SK-N-SH (cell line): ENCODE results near the gene MPDU1. TPM values are rescaled to one million over a fixed set of nuclear protein-coding genes. Genes with fewer than 3 reads are reported as not detected.

Experiments used
- CTCF ChIA-PET: fragments of 300-600, 350-600 bp; formaldehyde crosslinking; extraction: SDS; loops from one replicate; lab custom pipeline; 2021; lab: Yijun Ruan, JAX
- POLR2A ChIA-PET: fragments of 350-600 bp; sonication (Branson Sonifier 250); formaldehyde crosslinking; extraction: SDS; loops from one replicate; lab custom pipeline; 2020; ENCODE audit warnings: antibody characterized with exemption, inconsistent platforms; lab: Yijun Ruan, JAX
- DNase-seq: peaks from one replicate; pipeline ENCODE4 v3.0.0; 2012
- H2AFZ ChIP-seq: fragments of 200-600 bp; sonication (generic); 2 replicates; pipeline ENCODE4 v1.8.1; 2016; ENCODE audit warnings: antibody characterized with exemption, mild to moderate bottlenecking, low read depth
- H3F3A ChIP-seq: fragments of 200-600 bp; sonication (generic); replicated peaks from 2 replicates; pipeline ENCODE3; 2016; ENCODE audit warnings: antibody characterized with exemption, mild to moderate bottlenecking; ENCODE audit not compliant: insufficient read depth
- H3K27ac ChIP-seq, 2 experiments: fragments of 200-500 bp in 1 of 2; fragments of 200-600 bp in 1 of 2; sonication (Bioruptor generic) in 1 of 2; sonication (generic), shearing (Covaris generic) in 1 of 2; 2 replicates each; pipeline versions ENCODE4 v1.5.1 to v1.6.1; 2014 to 2016; ENCODE audit warnings: low read depth in 2 of 2, inconsistent platforms in 1 of 2, low read length in 1 of 2, mild to moderate bottlenecking in 1 of 2, mixed read lengths in 1 of 2
- H3K27me3 ChIP-seq: fragments of 200-600 bp; sonication (generic), shearing (Covaris generic); 2 replicates; pipeline ENCODE4 v1.6.1; 2016; ENCODE audit warnings: mixed run types; ENCODE audit not compliant: insufficient read depth
- H3K36me3 ChIP-seq, 2 experiments: fragments of 200-500 bp in 1 of 2; fragments of 200-600 bp in 1 of 2; sonication (Bioruptor generic) in 1 of 2; sonication (generic) in 1 of 2; replicated peaks in 1 of 2; 2 replicates each; pipeline versions ENCODE3 to v1.5.1; 2014 to 2016; ENCODE audit warnings: low read length in 1 of 2, mild to moderate bottlenecking in 1 of 2; ENCODE audit not compliant: insufficient read depth in 2 of 2, control insufficient read depth in 1 of 2
- H3K4me1 ChIP-seq, 2 experiments: fragments of 200-500 bp in 1 of 2; fragments of 200-600 bp in 1 of 2; sonication (Bioruptor generic) in 1 of 2; sonication (generic), shearing (Covaris generic) in 1 of 2; 2 replicates each; pipeline versions ENCODE4 v1.5.1 to v1.6.1; 2014 to 2016; ENCODE audit warnings: low read depth in 1 of 2, low read length in 1 of 2, mixed run types in 1 of 2; ENCODE audit not compliant: insufficient read depth in 2 of 2, control insufficient read depth in 1 of 2
- H3K4me2 ChIP-seq: fragments of 200-600 bp; sonication (generic), shearing (Covaris generic); 2 replicates; pipeline ENCODE4 v1.6.1; 2017; ENCODE audit warnings: mixed run types
- H3K4me3 ChIP-seq, 2 experiments: fragments of 200-500 bp in 1 of 2; fragments of 200-600 bp in 1 of 2; sonication (Bioruptor generic) in 1 of 2; sonication (generic), shearing (Covaris generic) in 1 of 2; 2 replicates each; pipeline versions ENCODE4 v1.5.1 to v1.8.1; 2014 to 2016; ENCODE audit warnings: low read depth in 2 of 2, inconsistent platforms in 1 of 2, low read length in 1 of 2, mild to moderate bottlenecking in 1 of 2, mixed read lengths in 1 of 2, moderate library complexity in 1 of 2
- H3K79me2 ChIP-seq: fragments of 200-600 bp; sonication (generic); 2 replicates; pipeline ENCODE4 v1.8.1; 2017; ENCODE audit warnings: mild to moderate bottlenecking; ENCODE audit not compliant: insufficient read depth
- H3K9ac ChIP-seq: fragments of 200-600 bp; sonication (generic); 2 replicates; pipeline ENCODE4 v1.6.1; 2017; ENCODE audit warnings: mixed run types
- H3K9me2 ChIP-seq: fragments of 200-600 bp; sonication (generic); 2 replicates; pipeline ENCODE4 v1.6.1; 2017; ENCODE audit warnings: mixed run types
- H3K9me3 ChIP-seq: fragments of 200-600 bp; sonication (generic); 2 replicates; pipeline ENCODE4 v1.6.1; 2017; ENCODE audit warnings: mixed run types, mild to moderate bottlenecking, moderate library complexity
- H4K20me1 ChIP-seq: fragments of 200-600 bp; sonication (generic); 2 replicates; pipeline ENCODE4 v1.6.1; 2017; ENCODE audit warnings: mild to moderate bottlenecking, mixed run types; ENCODE audit not compliant: insufficient read depth
- FOSL2 ChIP-seq: IDR thresholded peaks from 2 replicates; pipeline ENCODE4 v1.4.0; 2012; ENCODE audit warnings: low read depth, mild to moderate bottlenecking, moderate library complexity, borderline replicate concordance
- MAX ChIP-seq: IDR thresholded peaks from 2 replicates; pipeline ENCODE4 v1.4.0; 2012; ENCODE audit warnings: low read depth
- MEF2A ChIP-seq: IDR thresholded peaks from 2 replicates; pipeline ENCODE4 v1.4.0; 2012; ENCODE audit warnings: low read depth, borderline replicate concordance
- MXI1 ChIP-seq: IDR thresholded peaks from 2 replicates; pipeline ENCODE4 v1.6.1; 2012; ENCODE audit warnings: mild to moderate bottlenecking, low read depth, low read length, improper control_type of control experiment
- SIN3A ChIP-seq: IDR thresholded peaks from 2 replicates; pipeline ENCODE4 v1.6.1; 2012; ENCODE audit warnings: low read depth, mild to moderate bottlenecking, low read length, moderate library complexity, borderline replicate concordance
- TCF12 ChIP-seq: IDR thresholded peaks from 2 replicates; pipeline ENCODE4 v1.4.0; 2012
- WGBS: methylation state at CpG from one replicate; pipeline ENCODE4 v1.1.6; 2017; ENCODE audit warnings: low lambda C conversion rate; 5-methylcytosine and 5-hydroxymethylcytosine counted together
- polyA plus RNA-seq, 3 experiments: library from polyadenylated mRNA; depleted of rRNA; stranded (reverse); fragments of >200 nt; gene quantifications; 2 replicates each; pipeline ENCODE4 v1.2.3, GENCODE V29; 2012
- TF ChIP-seq, protein P1 (sequence below): fragments of 150-350 bp; IDR thresholded peaks from 2 replicates; pipeline ENCODE4 v1.6.1; 2017; ENCODE audit warnings: antibody characterized with exemption, low read length, low read depth, borderline replicate concordance

The MPDU1 gene
- polyA plus RNA-seq, 1 of the 3 experiments (the other 2 are of a cell fraction) = 126 TPM

- Histone ChIP-seq H2AFZ (no peak within 1 kb of the TSS), H3K27ac (peak within 1 kb of the TSS; percentile 47 to 63), H3K9me3 (no peaks in the 10 kb centered on the region), H4K20me1 (no peaks in the 10 kb centered on the region), H3K4me2 (peak within 1 kb of the TSS; percentile 68; the same call in 1 of the 2 replicates), H3K27me3 (no peaks in the 10 kb centered on the region), H3K36me3 (peaks cover 28 to 61% of the 10 kb centered on the region in 2 experiments), H3K4me3 (peak within 1 kb of the TSS in 1 of 2 experiments; percentile 3; a peak in 1 of 4 replicates), H3K9me2 (no peaks in the 10 kb centered on the region), H3K4me1 (peaks cover 17 to 32% of the 10 kb centered on the region in 2 experiments), H3F3A (peaks cover 48% of the 10 kb centered on the region), H3K79me2 (peaks cover 20% of the 10 kb centered on the region), H3K9ac (peak within 1 kb of the TSS; percentile 31; the same call in 1 of the 2 replicates)
- ChIA-PET CTCF (interaction anchor here (0.6 to 3.4 kb wide), 28 partner anchors 10 to 244 kb away, joined by 3 to 22 read pairs (median 6); partner anchors contain the start of genes CD68, DNAH2, FXR2 and KDM6B), POLR2A (interaction anchor here (0.9 to 3.5 kb wide), 4 partner anchors 11 to 96 kb away, joined by 3 to 23 read pairs (median 4); partner anchors contain the start of genes CD68, FXR2, TP53 and WRAP53)
- no peak for TF ChIP-seq MAX
- TF ChIP-seq FOSL2 = 0 out of 2 replicates have a peak, but pooled peaks have one; percentile 12
- WGBS = 69% methylated on average over 24 of the region's 24 CpGs
- DNase-seq = peak; percentile 50
Measured at GRCh38 chr17:7589891-7590691, 6.4 kb downstream of the MPDU1 start, which contains the start of gene SOX15. SOX15 (minus strand) TSS chr17:7590094; CDS start chr17:7589676, 418 bp downstream.

DNA sequence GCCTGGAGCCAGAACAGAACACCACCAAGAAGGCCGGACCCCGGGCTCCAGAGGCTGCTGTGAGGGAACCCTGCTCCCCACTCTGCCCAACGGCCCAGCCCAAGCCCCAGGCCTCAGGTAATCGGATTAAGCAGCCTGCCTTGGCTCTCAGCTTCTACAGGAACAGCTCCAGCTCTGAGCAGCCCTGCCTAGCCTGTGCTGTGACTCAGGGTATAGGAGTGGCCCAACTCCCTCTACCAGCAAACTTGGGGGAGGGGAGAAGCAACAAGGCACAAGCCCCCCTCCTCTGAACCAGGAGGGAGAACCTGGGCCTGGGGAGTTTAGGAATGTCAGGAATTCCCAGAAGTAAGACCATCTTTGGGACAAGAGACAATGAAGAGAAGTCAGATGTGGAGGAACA is 7.1 kb downstream of the MPDU1 start:
- DNase-seq = peak; percentile 57
- H3K4me2 ChIP-seq = peak overlapping the region; percentile 48; the same call in 1 of the 2 replicates
- CTCF ChIA-PET = interaction anchor here (0.6 to 3.4 kb wide), 6 partner anchors 11 to 236 kb away, joined by 4 to 22 read pairs (median 17); partner anchors contain the start of genes TMEM95, TP53 and WRAP53
- H3K4me1 ChIP-seq = peaks cover 17 to 32% of the 10 kb centered on the region in 2 experiments
- H3K27ac ChIP-seq = peak overlapping the region; percentile 47 to 63
- H3F3A ChIP-seq = peaks cover 53% of the 10 kb centered on the region
- POLR2A ChIA-PET = interaction anchor here (0.6 to 3.5 kb wide), 2 partner anchors 25 to 95 kb away, joined by 7 to 23 read pairs; partner anchors contain the start of genes TP53 and WRAP53
- no peaks in the 10 kb centered on the region for H3K9me3 ChIP-seq
- WGBS = 46% methylated on average over 4 of the region's 4 CpGs
- H3K27me3 ChIP-seq = no peaks in the 10 kb centered on the region
- peaks cover 14% of the 10 kb centered on the region for H3K79me2 ChIP-seq
- H3K9me2 ChIP-seq = no peaks in the 10 kb centered on the region
- H3K36me3 ChIP-seq = peaks cover 34 to 67% of the 10 kb centered on the region in 2 experiments
- H3K4me3 ChIP-seq = no peak overlapping the region
- TF ChIP-seq MXI1 (no peak), FOSL2 (peak; percentile 56; the same call in 1 of the 2 replicates), MEF2A (no peak), SIN3A (peak; percentile 70; the same call in 1 of the 2 replicates), TCF12 (no peak)
- TF ChIP-seq, protein P1, sequence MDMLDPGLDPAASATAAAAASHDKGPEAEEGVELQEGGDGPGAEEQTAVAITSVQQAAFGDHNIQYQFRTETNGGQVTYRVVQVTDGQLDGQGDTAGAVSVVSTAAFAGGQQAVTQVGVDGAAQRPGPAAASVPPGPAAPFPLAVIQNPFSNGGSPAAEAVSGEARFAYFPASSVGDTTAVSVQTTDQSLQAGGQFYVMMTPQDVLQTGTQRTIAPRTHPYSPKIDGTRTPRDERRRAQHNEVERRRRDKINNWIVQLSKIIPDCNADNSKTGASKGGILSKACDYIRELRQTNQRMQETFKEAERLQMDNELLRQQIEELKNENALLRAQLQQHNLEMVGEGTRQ = no peak
- H4K20me1 ChIP-seq = no peaks in the 10 kb centered on the region
- H2AFZ ChIP-seq = no peak overlapping the region
- peak overlapping the region; percentile 31; the same call in 1 of the 2 replicates for H3K9ac ChIP-seq
